ENCODE data around the gene FAM24B. TPM values are rescaled to one million over a fixed set of nuclear protein-coding genes. Genes with fewer than 3 reads are reported as not detected.
"Not testable (repeated sequence)": the region's sequence is repeated elsewhere in the genome, so short reads cannot be mapped to it uniquely, and the experiment has no call there.

FAM24B gene
- total RNA-seq (2014; rRNA removed; shearing (Covaris generic)) = 2.6 and 4.3 TPM in 2 replicates

GRCh38 chr10:122879339-122880273, at the start of gene FAM24B:
Gene FAM24B (minus strand): TSS chr10:122879581. CDS start chr10:122850515, 29,066 bp downstream.
- DNase-seq (ENCODE audit: low spot score) = peak; percentile 96
- in situ Hi-C loops (cut with HindIII; ENCODE audit: low sequenced_read_pairs) = no loop called here

GRCh38 chr10:122915700-122916099, 36.3 kb upstream of the FAM24B start:
- DNase-seq (ENCODE audit: low spot score) = no peak
- in situ Hi-C loops (cut with HindIII; ENCODE audit: low sequenced_read_pairs) = no loop called here

DNA sequence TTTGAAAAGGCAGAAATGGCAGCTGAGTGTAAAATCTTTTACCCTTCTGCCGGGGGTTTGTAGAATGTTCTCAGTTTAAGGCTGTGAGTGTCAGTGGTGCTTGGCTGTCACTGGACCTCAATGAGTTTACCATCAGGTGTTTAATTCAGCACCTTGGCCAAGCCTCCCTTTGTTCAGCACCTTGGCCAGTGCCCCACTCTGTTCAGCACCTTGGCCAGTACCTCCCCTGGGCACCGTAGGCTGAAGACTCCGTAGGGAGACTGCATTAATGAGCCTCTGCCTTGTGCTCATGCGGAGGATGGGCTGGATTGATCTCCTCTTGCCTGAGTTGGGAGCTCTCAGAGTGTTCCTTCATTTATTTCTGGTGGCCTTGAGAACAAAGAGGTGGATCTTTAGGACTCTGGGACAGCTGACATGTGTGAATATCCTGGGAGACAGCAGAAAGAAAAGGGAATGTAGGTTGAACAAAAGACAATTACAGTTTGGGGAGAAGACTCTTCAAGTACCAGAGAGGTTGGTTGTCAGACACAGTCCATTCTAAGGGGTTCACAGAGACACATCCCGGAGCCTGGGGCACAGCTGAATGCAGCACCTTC, 32.6 kb upstream of the FAM24B start:
- in situ Hi-C loops (cut with HindIII; ENCODE audit: low sequenced_read_pairs) = no loop called here

GRCh38 chr10:122910310-122910709, 30.9 kb upstream of the FAM24B start, which contains the start of gene FAM24A:
Gene FAM24A (plus strand): TSS chr10:122910610. CDS start chr10:122911635, 1,025 bp downstream.
- in situ Hi-C loops (cut with HindIII; ENCODE audit: low sequenced_read_pairs) = no loop called here
- no peak for DNase-seq (ENCODE audit: low spot score)

More for the DNA sequence above, 32.6 kb upstream of the FAM24B start:
- DNase-seq (ENCODE audit: low spot score) = no peak

- in situ Hi-C loops (cut with HindIII; ENCODE audit: low sequenced_read_pairs); DNase-seq (ENCODE audit: low spot score): not testable (repeated sequence)
These were observed 24.5 kb upstream of the FAM24B start for GRCh38 chr10:122903861-122904260.

DNA sequence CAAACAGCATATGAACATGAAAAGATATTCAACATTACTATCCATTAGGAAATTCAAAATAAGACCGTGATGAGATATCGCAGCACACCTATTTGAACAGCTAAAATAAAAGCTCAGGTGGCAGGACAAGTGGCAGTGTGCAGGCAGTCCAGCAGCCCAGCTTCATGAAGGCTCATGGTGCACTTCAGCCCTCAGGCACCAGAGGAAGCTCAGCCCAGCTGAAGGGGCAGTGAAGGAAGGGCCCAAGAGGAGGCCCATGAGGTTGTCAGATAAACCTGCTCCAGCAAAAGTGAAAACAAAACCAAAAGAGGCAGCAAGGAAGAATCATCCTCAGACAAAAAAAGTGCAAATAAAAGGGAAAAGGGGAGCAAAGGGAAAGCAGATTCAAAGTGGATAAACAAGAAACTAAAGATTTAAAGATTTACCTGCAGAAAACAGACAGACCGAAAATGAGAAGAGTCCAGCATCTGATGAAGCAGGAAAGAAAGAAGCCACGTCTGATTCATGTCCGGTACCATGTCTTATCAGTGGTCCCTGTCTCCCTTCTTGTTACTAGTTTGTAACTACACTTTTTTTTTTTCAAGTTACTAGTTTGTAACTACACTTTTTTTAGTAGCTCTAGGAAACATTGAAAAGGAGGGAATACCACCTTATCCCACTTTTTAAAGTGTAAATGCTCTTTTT, 15.0 kb upstream of the FAM24B start:
- in situ Hi-C loops (cut with HindIII; ENCODE audit: low sequenced_read_pairs) = no loop called here
- DNase-seq (ENCODE audit: low spot score) = no peak

GRCh38 chr10:122884166-122884565, 4.8 kb upstream of the FAM24B start:
- no peak for DNase-seq (ENCODE audit: low spot score)
- in situ Hi-C loops (cut with HindIII; ENCODE audit: low sequenced_read_pairs) = no loop called here

DNA sequence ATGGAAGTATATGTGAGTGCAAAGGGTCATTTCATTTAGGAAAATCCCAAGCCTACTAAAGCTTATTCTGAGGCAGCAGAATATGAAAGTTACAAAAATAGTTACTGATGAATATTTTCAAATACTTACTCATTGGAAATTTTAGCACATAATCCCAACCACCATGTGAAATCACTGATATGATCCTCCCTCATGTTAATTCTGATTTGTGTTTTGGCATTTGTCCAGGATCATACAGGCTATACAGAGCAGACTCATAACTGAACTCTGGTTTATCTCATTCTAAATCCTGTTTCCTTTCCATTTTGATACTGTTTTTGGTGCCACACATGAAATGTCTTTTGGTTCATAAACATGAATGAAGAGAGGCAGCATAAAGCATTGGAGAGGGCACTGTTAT, 3.4 kb upstream of the FAM24B start:
- in situ Hi-C loops (cut with HindIII; ENCODE audit: low sequenced_read_pairs) = no loop called here
- no peak for DNase-seq (ENCODE audit: low spot score)

DNA sequence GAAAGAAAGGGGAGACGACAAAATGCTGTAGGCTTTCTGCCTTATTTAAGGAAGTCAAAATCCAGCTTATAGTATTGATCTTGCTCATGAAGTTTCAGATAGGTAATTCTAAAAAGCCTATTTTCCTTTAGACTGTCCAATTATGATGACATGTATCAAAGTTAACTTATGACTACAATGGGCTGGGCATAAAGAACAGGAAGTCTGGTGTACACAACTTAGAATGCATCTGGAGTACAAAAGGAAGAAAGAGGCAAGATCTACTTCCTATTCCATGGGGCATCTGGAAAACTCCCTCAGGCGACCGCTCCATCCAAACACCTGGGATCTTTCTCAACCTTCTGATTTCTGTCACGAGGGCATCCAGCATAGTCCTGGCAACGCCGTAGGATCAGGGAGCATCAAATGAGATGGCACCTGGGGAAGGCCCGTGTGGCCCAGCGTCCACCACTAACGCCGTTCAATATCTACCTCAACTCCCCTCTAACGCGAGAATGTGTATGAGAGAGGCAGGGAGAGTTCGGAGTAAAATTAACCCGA, 512 bp downstream of the FAM24B start:
- in situ Hi-C loops (cut with HindIII; ENCODE audit: low sequenced_read_pairs) = no loop called here
- DNase-seq (ENCODE audit: low spot score) = no peak

- no peak for DNase-seq (ENCODE audit: low spot score)
- in situ Hi-C loops (cut with HindIII; ENCODE audit: low sequenced_read_pairs) = no loop called here
These were observed 2.1 kb downstream of the FAM24B start for GRCh38 chr10:122877264-122877663.

- in situ Hi-C loops (cut with HindIII; ENCODE audit: low sequenced_read_pairs) = no loop called here
- DNase-seq (ENCODE audit: low spot score) = no peak
These were observed 2.9 kb downstream of the FAM24B start for GRCh38 chr10:122876467-122876855.

DNA sequence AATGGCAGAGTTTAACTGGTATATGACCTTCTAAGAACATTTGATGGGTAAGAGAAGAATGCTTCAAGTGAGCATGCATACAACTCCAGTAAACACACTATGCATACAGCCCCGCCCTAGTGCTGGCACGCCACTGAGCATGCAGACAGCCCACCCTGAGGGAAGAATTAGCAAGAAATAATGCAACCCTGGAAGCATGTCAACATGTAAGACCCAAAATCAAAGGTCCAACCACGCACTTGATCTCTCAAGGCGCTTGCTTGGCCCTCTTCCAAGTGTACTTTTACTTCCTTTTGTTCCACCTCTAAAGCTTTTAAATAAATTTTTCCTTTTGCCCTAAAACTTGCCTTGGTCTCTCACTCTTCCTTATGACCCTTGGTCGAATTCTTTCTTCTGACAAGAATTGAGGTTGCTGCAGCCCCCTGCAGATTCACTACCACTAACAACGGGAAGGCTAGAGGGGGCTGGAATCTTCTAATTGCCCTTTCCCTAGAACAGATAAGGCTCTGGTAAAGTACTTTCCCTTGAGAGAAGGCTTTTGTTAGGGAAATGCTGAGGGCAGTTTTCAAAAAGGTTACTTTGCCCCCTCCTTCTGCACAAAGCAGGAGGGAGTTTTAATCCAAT, 3.4 kb downstream of the FAM24B start:
- no peak for DNase-seq (ENCODE audit: low spot score)
- in situ Hi-C loops (cut with HindIII; ENCODE audit: low sequenced_read_pairs) = no loop called here

DNA sequence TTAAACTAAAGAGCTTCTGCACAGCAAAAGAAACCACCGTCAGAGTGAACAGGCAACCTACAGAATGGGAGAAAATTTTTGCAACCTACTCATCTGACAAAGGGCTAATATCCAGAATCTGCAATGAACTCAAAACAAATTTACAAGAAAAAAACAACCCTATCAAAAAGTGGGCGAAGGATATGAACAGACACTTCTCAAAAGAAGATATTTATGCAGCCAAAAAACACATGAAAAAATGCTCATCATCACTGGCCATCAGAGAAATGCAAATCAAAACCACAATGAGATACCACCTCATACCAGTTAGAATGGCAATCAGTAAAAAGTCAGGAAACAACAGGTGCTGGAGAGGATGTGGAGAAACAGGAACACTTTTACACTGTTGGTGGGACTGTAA, 7.4 kb downstream of the FAM24B start:
- DNase-seq (ENCODE audit: low spot score); in situ Hi-C loops (cut with HindIII; ENCODE audit: low sequenced_read_pairs): not testable (repeated sequence)

DNA sequence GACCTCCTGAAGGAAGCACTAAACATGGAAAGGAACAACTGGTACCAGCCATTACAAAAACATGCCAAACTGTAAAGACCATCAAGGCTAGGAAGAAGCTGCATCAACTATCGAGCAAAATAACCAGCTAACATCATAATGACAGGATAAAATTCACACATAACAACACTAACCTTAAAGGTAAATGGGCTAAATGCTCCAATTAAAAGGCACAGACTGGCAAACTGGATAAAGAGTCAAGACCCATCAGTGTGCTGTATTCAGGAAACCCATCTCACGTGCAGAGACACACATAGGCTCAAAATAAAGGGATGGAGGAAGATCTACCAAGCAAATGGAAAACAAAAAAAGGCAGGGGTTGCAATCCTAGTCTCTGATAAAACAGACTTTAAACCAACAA, 10.6 kb downstream of the FAM24B start:
- in situ Hi-C loops (cut with HindIII; ENCODE audit: low sequenced_read_pairs); DNase-seq (ENCODE audit: low spot score): not testable (repeated sequence)

DNA sequence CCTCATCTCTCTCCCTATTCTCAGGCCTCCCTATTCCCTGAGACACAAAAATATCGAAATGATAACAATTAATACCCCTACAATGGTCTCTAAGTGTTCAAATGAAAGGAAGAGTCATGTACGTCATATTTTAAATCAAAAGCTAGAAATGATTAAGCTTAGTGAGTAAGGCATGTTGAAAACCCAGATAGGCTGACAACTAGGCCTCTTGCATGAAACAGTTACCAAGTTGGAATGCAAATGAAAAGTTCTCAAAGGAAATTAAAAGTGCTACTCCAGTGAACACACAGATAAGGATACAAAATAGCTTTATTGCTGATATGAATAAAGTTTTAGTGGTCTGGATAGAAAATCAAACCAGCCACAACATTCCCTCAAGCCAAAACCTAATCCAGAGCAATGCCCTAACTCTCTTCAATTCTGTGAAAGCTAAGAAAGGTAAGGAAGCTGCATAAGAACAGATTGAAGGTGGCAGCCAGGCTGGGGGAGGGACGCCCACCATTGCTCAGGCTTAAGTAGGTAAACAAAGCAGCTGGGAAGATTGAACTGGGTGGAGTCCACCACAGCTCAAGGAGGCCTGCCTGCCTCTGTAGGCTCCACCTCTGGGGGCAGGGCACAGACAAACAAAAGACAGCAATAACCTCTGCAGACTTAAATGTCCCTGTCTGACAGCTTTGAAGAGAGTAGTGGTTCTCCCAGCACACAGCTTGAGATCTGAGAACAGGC, 12.5 kb downstream of the FAM24B start:
- in situ Hi-C loops (cut with HindIII; ENCODE audit: low sequenced_read_pairs); DNase-seq (ENCODE audit: low spot score): not testable (repeated sequence)

DNA sequence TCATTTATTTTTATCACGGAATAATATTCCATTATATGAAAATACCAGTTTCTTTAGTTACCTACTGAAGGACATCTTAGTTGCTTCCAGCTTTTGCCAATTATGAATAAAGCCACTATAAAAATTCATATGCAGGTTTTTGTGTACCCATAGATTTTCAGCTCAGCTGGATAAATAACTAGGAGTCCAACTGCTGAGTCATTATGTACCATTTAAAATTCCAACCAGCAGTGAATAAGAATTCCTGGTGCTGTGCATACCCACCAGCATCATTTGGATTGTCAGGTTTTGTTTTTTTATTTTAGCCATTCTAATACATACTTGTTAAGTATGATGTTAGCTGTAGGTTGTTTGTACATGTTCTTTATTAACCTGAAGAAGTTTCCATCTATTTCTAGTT, 14.5 kb downstream of the FAM24B start:
- in situ Hi-C loops (cut with HindIII; ENCODE audit: low sequenced_read_pairs) = no loop called here
- DNase-seq (ENCODE audit: low spot score) = no peak

DNA sequence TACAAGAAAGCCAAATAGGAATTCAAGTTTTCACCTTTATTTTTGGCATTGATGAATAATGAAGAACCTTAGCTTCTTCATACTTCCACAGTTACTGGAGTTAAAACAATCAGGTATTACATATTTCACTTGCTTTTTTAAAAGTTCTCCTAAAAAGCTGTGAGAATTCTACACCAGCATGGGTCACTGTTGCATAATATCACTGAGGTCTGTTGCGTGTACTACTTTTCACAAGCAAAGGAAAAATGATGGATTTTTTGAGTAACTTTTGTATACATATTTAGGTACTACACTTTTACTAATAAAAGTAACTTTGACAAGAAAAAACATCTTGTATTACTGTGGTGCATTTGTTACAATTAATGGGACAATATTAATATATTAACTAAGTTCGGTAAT, 15.2 kb downstream of the FAM24B start:
- in situ Hi-C loops (cut with HindIII; ENCODE audit: low sequenced_read_pairs) = no loop called here
- DNase-seq (ENCODE audit: low spot score) = no peak
